CD4-positive, alpha-beta T cell (primary cell): Measurements from ENCODE around the gene ZBTB7C. TPM values are rescaled to one million over a fixed set of nuclear protein-coding genes. Genes with fewer than 3 reads are reported as not detected.

ENCODE experiments used
- ATAC-seq: fragments of 200-7000 bp; cut with Tn5 transposase; one replicate; pipeline ENCODE4 v1.10.0; 2022; ENCODE audit warnings: mild to moderate bottlenecking; ENCODE audit not compliant: poor library complexity
- CTCF ChIA-PET: fragments of 350-600 bp; sonication (Branson Sonifier 250); formaldehyde crosslinking; loops from one replicate; lab custom pipeline; 2021; ENCODE audit warnings: antibody characterized with exemption, inconsistent platforms; lab: Charles Lee
- POLR2A ChIA-PET: fragments of 350-600 bp; sonication (Branson Sonifier 250); formaldehyde crosslinking; loops from one replicate; lab custom pipeline; 2021; ENCODE audit warnings: antibody characterized with exemption, inconsistent platforms; lab: Charles Lee
- DNase-seq, 14 experiments: peaks; one replicate each; pipeline ENCODE4 v3.0.0-alpha.2; 2013 to 2020; ENCODE audit warnings: mixed read lengths in 2 of 14
- H3K27ac ChIP-seq, 2 donors: one replicate each; pipeline versions ENCODE4 v1.5.1 to v1.7.0; 2013; ENCODE audit warnings: low read length in 2 of 2, low read depth in 1 of 2, mild to moderate bottlenecking in 1 of 2
- H3K27me3 ChIP-seq, 2 experiments: 1 replicate in 1 of 2; 2 replicates in 1 of 2; pipeline versions ENCODE4 v1.6.1 to v1.7.0; 2013; ENCODE audit warnings: low read length in 2 of 2, control low read depth in 1 of 2, mild to moderate bottlenecking in 1 of 2, moderate library complexity in 1 of 2; ENCODE audit not compliant: insufficient read depth in 2 of 2, control insufficient read depth in 1 of 2
- H3K36me3 ChIP-seq: one replicate; pipeline ENCODE4 v1.6.1; 2013; ENCODE audit warnings: low read length, control low read depth; ENCODE audit not compliant: insufficient read depth
- H3K4me1 ChIP-seq: one replicate; pipeline ENCODE4 v1.6.1; 2013; ENCODE audit warnings: low read length, control low read depth; ENCODE audit not compliant: insufficient read depth
- H3K4me3 ChIP-seq: one replicate; pipeline ENCODE4 v1.5.1; 2013; ENCODE audit warnings: mild to moderate bottlenecking, low read length, moderate library complexity
- H3K9me3 ChIP-seq, 2 experiments: 1 replicate in 1 of 2; 2 replicates in 1 of 2; pipeline versions ENCODE4 v1.6.1 to v1.7.0; 2013; ENCODE audit warnings: low read length in 2 of 2, mild to moderate bottlenecking in 2 of 2, control low read depth in 1 of 2, moderate library complexity in 1 of 2; ENCODE audit not compliant: control insufficient read depth in 1 of 2, insufficient read depth in 1 of 2
- H3K27ac Mint-ChIP-seq: one replicate; pipeline ENCODE4 v1.8.0; 2020; ENCODE audit warnings: mixed read lengths
- H3K27me3 Mint-ChIP-seq: one replicate; pipeline ENCODE4 v1.8.0; 2021; ENCODE audit warnings: mixed read lengths
- H3K36me3 Mint-ChIP-seq: one replicate; pipeline ENCODE4 v1.8.0; 2021; ENCODE audit warnings: low read depth, mixed read lengths
- H3K4me1 Mint-ChIP-seq: one replicate; pipeline ENCODE4 v1.8.0; 2021; ENCODE audit warnings: low read depth, mixed read lengths
- H3K4me3 Mint-ChIP-seq: one replicate; pipeline ENCODE4 v1.8.0; 2020; ENCODE audit warnings: mild to moderate bottlenecking, mixed read lengths
- H3K9me3 Mint-ChIP-seq: one replicate; pipeline ENCODE4 v1.8.0; 2020; ENCODE audit warnings: mixed read lengths
- intact Hi-C, 2 experiments: fragments of 100-400 bp; cut with DNase I in 1 of 2; cut with micrococcal nuclease in 1 of 2; formaldehyde crosslinking; loops; one replicate each; pipeline versions ENCODE4 v1.15.1 to v1.9.0; 2023 to 2025; cut with DNase I, micrococcal nuclease
- total RNA-seq, 174 experiments: library from RNA in 2 of 174; stranded (reverse) in 2 of 174; gene quantifications; one replicate each; pipeline ENCODE4 v1.2.3 and lab custom pipeline; 2021 to 2026
- TF ChIP-seq, protein P1 (sequence below): fragments of 200-600 bp; IDR thresholded peaks from one replicate; pipeline ENCODE4 v1.8.0; 2022; ENCODE audit warnings: antibody characterized with exemption, mild to moderate bottlenecking

Gene ZBTB7C
- total RNA-seq, 2 experiments from 2014 or later: not detected

DNA sequence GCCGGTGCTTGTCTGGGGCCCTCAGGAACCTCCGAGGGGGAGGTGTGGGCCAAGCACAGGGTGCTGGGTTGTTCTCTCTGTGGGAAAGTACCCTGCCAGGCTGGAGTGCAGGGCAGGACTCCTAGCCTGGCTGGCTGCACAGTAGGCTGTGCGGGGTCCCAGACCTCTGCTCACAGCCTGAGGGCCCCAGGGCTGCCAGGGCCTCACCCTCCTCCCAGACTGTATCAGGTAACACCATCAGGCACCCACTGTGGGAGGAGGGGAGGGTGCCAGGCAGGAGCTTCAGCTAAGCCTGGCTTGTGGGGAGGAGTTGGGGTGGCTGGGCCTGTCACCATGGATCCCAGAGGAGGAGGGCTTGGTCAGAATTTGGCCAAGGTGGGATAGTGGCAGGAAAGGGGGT is 266.8 kb downstream of the ZBTB7C start:
- no peak overlapping the region for H3K27ac ChIP-seq
- TF ChIP-seq, protein P1, sequence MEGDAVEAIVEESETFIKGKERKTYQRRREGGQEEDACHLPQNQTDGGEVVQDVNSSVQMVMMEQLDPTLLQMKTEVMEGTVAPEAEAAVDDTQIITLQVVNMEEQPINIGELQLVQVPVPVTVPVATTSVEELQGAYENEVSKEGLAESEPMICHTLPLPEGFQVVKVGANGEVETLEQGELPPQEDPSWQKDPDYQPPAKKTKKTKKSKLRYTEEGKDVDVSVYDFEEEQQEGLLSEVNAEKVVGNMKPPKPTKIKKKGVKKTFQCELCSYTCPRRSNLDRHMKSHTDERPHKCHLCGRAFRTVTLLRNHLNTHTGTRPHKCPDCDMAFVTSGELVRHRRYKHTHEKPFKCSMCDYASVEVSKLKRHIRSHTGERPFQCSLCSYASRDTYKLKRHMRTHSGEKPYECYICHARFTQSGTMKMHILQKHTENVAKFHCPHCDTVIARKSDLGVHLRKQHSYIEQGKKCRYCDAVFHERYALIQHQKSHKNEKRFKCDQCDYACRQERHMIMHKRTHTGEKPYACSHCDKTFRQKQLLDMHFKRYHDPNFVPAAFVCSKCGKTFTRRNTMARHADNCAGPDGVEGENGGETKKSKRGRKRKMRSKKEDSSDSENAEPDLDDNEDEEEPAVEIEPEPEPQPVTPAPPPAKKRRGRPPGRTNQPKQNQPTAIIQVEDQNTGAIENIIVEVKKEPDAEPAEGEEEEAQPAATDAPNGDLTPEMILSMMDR: no peak
- DNase-seq (no peak), ATAC-seq (no peak)
- Mint-ChIP-seq H3K36me3 (no peaks in the 10 kb centered on the region), H3K9me3 (no peaks in the 10 kb centered on the region), H3K27me3 (peaks cover 56% of the 10 kb centered on the region), H3K4me3 (no peak overlapping the region), H3K4me1 (peaks cover 3% of the 10 kb centered on the region), H3K27ac (no peak overlapping the region)
- ChIA-PET CTCF (no interaction called here), POLR2A (no interaction called here)
- H3K4me1 ChIP-seq: no peaks in the 10 kb centered on the region
- H3K36me3 ChIP-seq: no peaks in the 10 kb centered on the region
- no peak overlapping the region for H3K4me3 ChIP-seq
- H3K27me3 ChIP-seq: peaks cover 6 to 20% of the 10 kb centered on the region in 2 experiments
- intact Hi-C loops: loop anchor here in 1 of 2 experiments (10.0 kb wide), 1 partner anchor 162 kb away; no protein-coding TSS in a partner anchor
- H3K9me3 ChIP-seq: peaks cover 0 to 5% of the 10 kb centered on the region in 2 experiments

DNA sequence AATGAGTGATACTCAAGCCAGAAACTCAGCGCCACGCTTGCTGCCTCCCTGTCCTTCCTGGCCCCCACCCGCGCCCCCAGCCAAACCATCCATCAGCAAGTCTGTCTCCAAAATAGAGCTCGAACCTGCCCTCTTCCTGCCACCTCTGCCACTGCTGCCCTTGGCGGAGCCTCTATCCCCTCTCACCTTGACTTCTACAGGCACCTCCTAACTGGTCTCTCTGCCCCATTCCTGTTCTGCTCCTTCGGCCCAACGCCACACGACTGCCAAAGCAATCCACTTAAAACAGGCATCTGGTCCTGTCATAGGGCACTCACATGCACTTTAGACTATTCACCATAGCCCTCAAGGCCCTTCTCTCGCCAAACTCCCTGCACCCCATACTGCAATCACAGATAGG is 268.5 kb downstream of the ZBTB7C start:
- H3K27ac ChIP-seq: no peak overlapping the region
- H3K36me3 ChIP-seq: no peaks in the 10 kb centered on the region
- DNase-seq (no peak), ATAC-seq (no peak)
- TF ChIP-seq, protein P1: no peak
- peaks cover 5% of the 10 kb centered on the region for H3K4me1 ChIP-seq
- intact Hi-C loops: loop anchor here in 1 of 2 experiments (10.0 kb wide), 1 partner anchor 164 kb away; no protein-coding TSS in a partner anchor
- no peaks in the 10 kb centered on the region for H3K9me3 Mint-ChIP-seq
- H3K27me3 ChIP-seq: peaks cover 17 to 36% of the 10 kb centered on the region in 2 experiments
- peaks cover 0 to 5% of the 10 kb centered on the region in 2 experiments for H3K9me3 ChIP-seq
- H3K27ac Mint-ChIP-seq: no peak overlapping the region
- no peaks in the 10 kb centered on the region for H3K36me3 Mint-ChIP-seq
- ChIA-PET CTCF (no interaction called here), POLR2A (no interaction called here)
- H3K4me3 Mint-ChIP-seq: no peak overlapping the region
- peaks cover 61% of the 10 kb centered on the region for H3K27me3 Mint-ChIP-seq
- H3K4me1 Mint-ChIP-seq: peaks cover 7% of the 10 kb centered on the region
- no peak overlapping the region for H3K4me3 ChIP-seq

DNA sequence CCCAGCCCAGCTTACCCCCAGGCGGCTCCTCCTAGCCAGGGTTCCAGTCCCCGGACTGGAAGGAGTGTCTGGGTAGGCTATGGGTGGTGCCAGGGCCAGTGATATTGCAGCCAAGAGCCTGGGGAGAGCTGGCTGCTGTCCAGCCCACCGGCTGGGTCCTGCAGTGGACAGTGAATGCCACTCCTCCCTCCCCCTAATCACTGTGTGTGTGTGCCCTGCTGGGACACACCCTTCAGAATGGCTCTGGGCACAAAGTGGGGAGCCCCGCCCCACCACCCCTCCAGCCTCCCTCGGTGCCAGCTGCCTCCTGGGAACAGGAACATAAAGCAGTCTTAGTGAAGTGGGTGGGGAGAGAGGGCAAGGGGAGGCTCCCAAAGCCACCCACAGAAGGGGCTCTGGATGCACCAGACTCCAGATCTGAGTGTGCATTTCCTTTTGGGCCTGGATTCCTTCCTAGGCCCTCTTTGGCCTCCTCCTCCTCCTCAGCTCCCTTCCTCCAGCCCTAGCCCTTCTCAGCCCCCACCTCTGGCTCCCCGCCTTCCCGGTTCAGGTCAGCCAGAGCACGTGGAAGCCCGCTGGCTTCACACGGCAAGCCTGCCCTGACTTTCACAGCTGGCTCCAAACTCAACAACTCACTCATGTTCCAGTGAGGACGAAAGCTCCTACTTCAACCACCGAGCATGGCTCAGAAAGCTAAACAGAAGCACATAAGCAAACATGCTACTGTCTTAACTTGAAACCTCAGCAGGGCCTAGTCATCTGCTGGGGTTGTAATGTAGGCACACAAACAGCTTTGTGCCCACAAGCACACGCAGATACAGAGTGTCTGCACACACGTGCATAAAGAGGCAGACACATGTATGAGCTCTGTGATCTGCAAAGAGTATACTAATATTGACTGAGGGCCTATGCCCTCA is 269.5 kb downstream of the ZBTB7C start:
- no peak for DNase-seq
- no peak for ATAC-seq
- CTCF ChIA-PET: no interaction called here
- Histone ChIP-seq H3K27me3 (peaks cover 23 to 46% of the 10 kb centered on the region in 2 experiments), H3K36me3 (no peaks in the 10 kb centered on the region), H3K4me3 (no peak overlapping the region), H3K27ac (no peak overlapping the region), H3K4me1 (peaks cover 5% of the 10 kb centered on the region), H3K9me3 (peaks cover 0 to 5% of the 10 kb centered on the region in 2 experiments)
- H3K4me3 Mint-ChIP-seq: no peak overlapping the region
- H3K27ac Mint-ChIP-seq: no peak overlapping the region
- peaks cover 64% of the 10 kb centered on the region for H3K27me3 Mint-ChIP-seq
- POLR2A ChIA-PET: no interaction called here
- intact Hi-C loops: loop anchor here in 1 of 2 experiments (10.0 kb wide), 1 partner anchor 165 kb away; no protein-coding TSS in a partner anchor
- TF ChIP-seq, protein P1: no peak
- peaks cover 7% of the 10 kb centered on the region for H3K4me1 Mint-ChIP-seq
- H3K9me3 Mint-ChIP-seq: no peaks in the 10 kb centered on the region
- H3K36me3 Mint-ChIP-seq: no peaks in the 10 kb centered on the region
